ENCODE measurements around the gene FGF12. TPM values are rescaled to one million over a fixed set of nuclear protein-coding genes. Genes with fewer than 3 reads are reported as not detected.
A peak's percentile ranks its signal among the peaks of the same experiment; 100 is the strongest.
"Not testable (repeated sequence)": the region's sequence is repeated elsewhere in the genome, so short reads cannot be mapped to it uniquely, and the experiment has no call there.

FGF12 gene
- total RNA-seq (2013), result 0.13 TPM
- polyA plus RNA-seq (not detected), polyA minus RNA-seq (not detected in 2 replicates), total RNA-seq (0.07 to 3.7 (median 0.41) reads per million in 11 experiments)

DNA sequence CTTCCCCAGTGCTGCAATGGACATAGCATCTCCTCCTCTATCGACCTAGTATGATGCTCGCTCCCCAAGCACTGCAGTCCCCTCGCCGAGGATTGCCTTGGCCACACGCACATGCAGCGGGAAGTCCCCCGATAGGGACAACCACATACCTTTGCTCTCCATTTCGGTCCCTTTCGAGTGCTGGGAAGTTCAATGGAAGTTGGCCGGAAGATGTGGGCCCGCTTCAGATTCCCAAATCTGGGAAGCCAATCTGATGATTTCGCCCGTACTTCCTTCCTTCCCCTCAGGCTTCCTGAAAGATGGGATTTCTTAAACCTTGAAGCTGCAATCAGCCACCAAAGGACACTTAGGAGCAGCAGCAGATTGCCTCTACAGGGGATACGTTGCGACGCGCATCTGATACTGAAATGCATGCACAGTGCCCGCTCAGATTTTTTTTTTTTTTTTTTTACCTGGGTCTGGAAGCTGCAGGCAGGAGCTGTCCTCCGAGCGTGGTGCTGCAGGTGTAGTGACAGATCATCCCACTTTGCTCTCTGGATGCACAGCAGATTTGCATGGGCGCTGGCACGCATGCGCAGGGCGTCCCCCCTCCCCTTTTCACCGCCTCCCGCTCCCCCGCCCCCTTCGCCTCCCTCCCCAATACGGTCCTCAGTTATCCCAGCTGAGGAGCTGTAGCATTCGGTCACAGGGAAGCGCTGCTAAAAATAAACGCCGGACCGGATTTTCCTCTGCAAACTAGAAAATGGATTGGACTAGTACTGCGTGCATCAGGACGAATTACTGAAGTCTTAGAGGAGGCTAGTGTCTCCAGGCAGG is at the start of gene FGF12:
Gene FGF12 (minus strand): TSS at position 510 of the 816 bp plus-strand sequence.
- DNase-seq, result no peak
- Mint-ChIP-seq H3K4me1 (no peaks in the 10 kb centered on the region), H3K27me3 (ENCODE audit: low read depth in 3 of 3) (peaks cover 5 to 15% (median 14%) of the 10 kb centered on the region in 3 donors), H3K27ac (no peak within 1 kb of the TSS), H3K4me3 (peak within 1 kb of the TSS in 1 of 2 donors; percentile 62), H3K9me3 (peaks cover 0 to 8% (median 4%) of the 10 kb centered on the region in 7 donors), H3K36me3 (no peaks in the 10 kb centered on the region)
- peaks cover 4 to 6% of the 10 kb centered on the region in 2 donors for H3K27me3 ChIP-seq (ENCODE audit: control insufficient read depth in 2 of 2, insufficient read depth in 2 of 2, low read length in 2 of 2)
- H3K4me1 ChIP-seq (ENCODE audit: control insufficient read depth in 1 of 2, insufficient read depth in 2 of 2, low read length in 2 of 2), result no peaks in the 10 kb centered on the region
- no peak within 1 kb of the TSS for H3K4me2 ChIP-seq (replicated peaks; ENCODE audit: extremely low read depth, low read length, poor library complexity, severe bottlenecking)
- 4% methylated on average over 25 of the region's 36 CpGs for WGBS (ENCODE audit: insufficient coverage)
- no peak within 1 kb of the TSS for H3K4me3 ChIP-seq (replicated peaks in 1 of 3; ENCODE audit: low read depth in 2 of 3, low read length in 3 of 3)
- no peaks in the 10 kb centered on the region for H4K20me1 ChIP-seq (ENCODE audit: insufficient read depth, low read length)
- H3K79me2 ChIP-seq (ENCODE audit: insufficient read depth, low read length), result no peaks in the 10 kb centered on the region
- no peak within 1 kb of the TSS for H2AFZ ChIP-seq (ENCODE audit: insufficient read depth, low read depth, low read length, poor library complexity, severe bottlenecking)
- TF ChIP-seq, protein P1, sequence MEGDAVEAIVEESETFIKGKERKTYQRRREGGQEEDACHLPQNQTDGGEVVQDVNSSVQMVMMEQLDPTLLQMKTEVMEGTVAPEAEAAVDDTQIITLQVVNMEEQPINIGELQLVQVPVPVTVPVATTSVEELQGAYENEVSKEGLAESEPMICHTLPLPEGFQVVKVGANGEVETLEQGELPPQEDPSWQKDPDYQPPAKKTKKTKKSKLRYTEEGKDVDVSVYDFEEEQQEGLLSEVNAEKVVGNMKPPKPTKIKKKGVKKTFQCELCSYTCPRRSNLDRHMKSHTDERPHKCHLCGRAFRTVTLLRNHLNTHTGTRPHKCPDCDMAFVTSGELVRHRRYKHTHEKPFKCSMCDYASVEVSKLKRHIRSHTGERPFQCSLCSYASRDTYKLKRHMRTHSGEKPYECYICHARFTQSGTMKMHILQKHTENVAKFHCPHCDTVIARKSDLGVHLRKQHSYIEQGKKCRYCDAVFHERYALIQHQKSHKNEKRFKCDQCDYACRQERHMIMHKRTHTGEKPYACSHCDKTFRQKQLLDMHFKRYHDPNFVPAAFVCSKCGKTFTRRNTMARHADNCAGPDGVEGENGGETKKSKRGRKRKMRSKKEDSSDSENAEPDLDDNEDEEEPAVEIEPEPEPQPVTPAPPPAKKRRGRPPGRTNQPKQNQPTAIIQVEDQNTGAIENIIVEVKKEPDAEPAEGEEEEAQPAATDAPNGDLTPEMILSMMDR (IDR thresholded peaks at IDR 0.05), result no peak
- H3K9ac ChIP-seq (ENCODE audit: insufficient read depth, low read length, poor library complexity, severe bottlenecking), result no peak within 1 kb of the TSS
- no peak within 1 kb of the TSS for H3K27ac ChIP-seq (ENCODE audit: low read depth in 1 of 2, low read length in 2 of 2)
- intact Hi-C loops (cut with micrococcal nuclease), result no loop called here
- H3K9me3 ChIP-seq (replicated peaks in 1 of 2; ENCODE audit: control insufficient read depth in 1 of 2, insufficient read depth in 1 of 2, low read length in 2 of 2), result no peaks in the 10 kb centered on the region
- no peaks in the 10 kb centered on the region for H3K36me3 ChIP-seq (replicated peaks in 1 of 2; ENCODE audit: control insufficient read depth in 1 of 2, insufficient read depth in 2 of 2, low read length in 2 of 2)

DNA sequence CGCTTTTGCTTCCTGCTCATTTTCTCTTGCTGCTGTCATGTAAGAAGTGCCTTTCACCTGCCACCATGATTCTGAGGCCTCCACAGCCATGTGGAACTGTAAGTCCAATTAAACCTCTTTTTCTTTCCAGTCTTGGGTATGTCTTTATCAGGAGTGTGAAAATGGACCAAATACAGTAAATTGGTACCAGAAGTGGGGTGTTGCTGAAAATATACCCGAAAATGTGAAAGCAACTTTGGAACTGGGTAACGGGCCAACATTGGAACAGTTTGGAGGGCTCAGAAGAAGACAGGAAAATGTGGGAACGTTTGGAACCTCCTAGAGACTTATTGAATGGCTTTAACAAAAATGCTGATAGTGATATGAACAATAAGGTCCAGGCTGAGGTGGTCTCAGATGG is 47.0 kb upstream of the FGF12 start:
- H3K36me3 Mint-ChIP-seq; H2AFZ ChIP-seq (ENCODE audit: insufficient read depth, low read depth, low read length, poor library complexity, severe bottlenecking); H3K27me3 Mint-ChIP-seq (ENCODE audit: low read depth in 3 of 3); H3K4me3 Mint-ChIP-seq; H3K4me1 ChIP-seq (ENCODE audit: control insufficient read depth in 1 of 2, insufficient read depth in 2 of 2, low read length in 2 of 2); H3K9me3 ChIP-seq (replicated peaks in 1 of 2; ENCODE audit: control insufficient read depth in 1 of 2, insufficient read depth in 1 of 2, low read length in 2 of 2); H3K4me1 Mint-ChIP-seq; H3K9ac ChIP-seq (ENCODE audit: insufficient read depth, low read length, poor library complexity, severe bottlenecking); H3K27ac ChIP-seq (ENCODE audit: low read depth in 1 of 2, low read length in 2 of 2); H3K27me3 ChIP-seq (ENCODE audit: control insufficient read depth in 2 of 2, insufficient read depth in 2 of 2, low read length in 2 of 2); intact Hi-C loops (cut with micrococcal nuclease); H3K27ac Mint-ChIP-seq; H3K79me2 ChIP-seq (ENCODE audit: insufficient read depth, low read length); H4K20me1 ChIP-seq (ENCODE audit: insufficient read depth, low read length); DNase-seq; H3K4me2 ChIP-seq (replicated peaks; ENCODE audit: extremely low read depth, low read length, poor library complexity, severe bottlenecking); H3K36me3 ChIP-seq (replicated peaks in 1 of 2; ENCODE audit: control insufficient read depth in 1 of 2, insufficient read depth in 2 of 2, low read length in 2 of 2); H3K4me3 ChIP-seq (replicated peaks in 1 of 3; ENCODE audit: low read depth in 2 of 3, low read length in 3 of 3): not testable (repeated sequence)
- peaks cover 6 to 18% (median 9%) of the 10 kb centered on the region in 7 donors for H3K9me3 Mint-ChIP-seq
- WGBS (ENCODE audit: insufficient coverage), result 71% methylated on average over 3 of the region's 4 CpGs

Data from CD14-positive monocyte (primary cell).